ENCODE results near the gene FRY. TPM values are rescaled to one million over a fixed set of nuclear protein-coding genes. Genes with fewer than 3 reads are reported as not detected.

The FRY gene
- total and polyA plus RNA-seq, 2 of the 13 experiments (the other 11 are each of a cell fraction or from before 2014, with no cell fraction given): 8.2 to 13.1 TPM

DNA sequence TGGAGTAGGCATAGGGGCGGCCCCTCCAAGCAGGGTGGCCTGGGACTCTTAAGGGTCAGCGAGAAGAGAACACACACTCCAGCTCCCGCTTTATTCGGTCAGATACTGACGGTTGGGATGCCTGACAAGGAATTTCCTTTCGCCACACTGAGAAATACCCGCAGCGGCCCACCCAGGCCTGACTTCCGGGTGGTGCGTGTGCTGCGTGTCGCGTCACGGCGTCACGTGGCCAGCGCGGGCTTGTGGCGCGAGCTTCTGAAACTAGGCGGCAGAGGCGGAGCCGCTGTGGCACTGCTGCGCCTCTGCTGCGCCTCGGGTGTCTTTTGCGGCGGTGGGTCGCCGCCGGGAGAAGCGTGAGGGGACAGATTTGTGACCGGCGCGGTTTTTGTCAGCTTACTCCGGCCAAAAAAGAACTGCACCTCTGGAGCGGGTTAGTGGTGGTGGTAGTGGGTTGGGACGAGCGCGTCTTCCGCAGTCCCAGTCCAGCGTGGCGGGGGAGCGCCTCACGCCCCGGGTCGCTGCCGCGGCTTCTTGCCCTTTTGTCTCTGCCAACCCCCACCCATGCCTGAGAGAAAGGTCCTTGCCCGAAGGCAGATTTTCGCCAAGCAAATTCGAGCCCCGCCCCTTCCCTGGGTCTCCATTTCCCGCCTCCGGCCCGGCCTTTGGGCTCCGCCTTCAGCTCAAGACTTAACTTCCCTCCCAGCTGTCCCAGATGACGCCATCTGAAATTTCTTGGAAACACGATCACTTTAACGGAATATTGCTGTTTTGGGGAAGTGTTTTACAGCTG lies 283.9 kb downstream of the FRY start, which contains the start of the genes BRCA2 and ZAR1L (continued):
- TF ChIP-seq, protein P1, sequence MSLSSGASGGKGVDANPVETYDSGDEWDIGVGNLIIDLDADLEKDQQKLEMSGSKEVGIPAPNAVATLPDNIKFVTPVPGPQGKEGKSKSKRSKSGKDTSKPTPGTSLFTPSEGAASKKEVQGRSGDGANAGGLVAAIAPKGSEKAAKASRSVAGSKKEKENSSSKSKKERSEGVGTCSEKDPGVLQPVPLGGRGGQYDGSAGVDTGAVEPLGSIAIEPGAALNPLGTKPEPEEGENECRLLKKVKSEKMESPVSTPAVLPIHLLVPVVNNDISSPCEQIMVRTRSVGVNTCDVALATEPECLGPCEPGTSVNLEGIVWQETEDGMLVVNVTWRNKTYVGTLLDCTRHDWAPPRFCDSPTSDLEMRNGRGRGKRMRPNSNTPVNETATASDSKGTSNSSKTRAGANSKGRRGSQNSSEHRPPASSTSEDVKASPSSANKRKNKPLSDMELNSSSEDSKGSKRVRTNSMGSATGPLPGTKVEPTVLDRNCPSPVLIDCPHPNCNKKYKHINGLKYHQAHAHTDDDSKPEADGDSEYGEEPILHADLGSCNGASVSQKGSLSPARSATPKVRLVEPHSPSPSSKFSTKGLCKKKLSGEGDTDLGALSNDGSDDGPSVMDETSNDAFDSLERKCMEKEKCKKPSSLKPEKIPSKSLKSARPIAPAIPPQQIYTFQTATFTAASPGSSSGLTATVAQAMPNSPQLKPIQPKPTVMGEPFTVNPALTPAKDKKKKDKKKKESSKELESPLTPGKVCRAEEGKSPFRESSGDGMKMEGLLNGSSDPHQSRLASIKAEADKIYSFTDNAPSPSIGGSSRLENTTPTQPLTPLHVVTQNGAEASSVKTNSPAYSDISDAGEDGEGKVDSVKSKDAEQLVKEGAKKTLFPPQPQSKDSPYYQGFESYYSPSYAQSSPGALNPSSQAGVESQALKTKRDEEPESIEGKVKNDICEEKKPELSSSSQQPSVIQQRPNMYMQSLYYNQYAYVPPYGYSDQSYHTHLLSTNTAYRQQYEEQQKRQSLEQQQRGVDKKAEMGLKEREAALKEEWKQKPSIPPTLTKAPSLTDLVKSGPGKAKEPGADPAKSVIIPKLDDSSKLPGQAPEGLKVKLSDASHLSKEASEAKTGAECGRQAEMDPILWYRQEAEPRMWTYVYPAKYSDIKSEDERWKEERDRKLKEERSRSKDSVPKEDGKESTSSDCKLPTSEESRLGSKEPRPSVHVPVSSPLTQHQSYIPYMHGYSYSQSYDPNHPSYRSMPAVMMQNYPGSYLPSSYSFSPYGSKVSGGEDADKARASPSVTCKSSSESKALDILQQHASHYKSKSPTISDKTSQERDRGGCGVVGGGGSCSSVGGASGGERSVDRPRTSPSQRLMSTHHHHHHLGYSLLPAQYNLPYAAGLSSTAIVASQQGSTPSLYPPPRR (CRISPR knock-in tag; IDR thresholded peaks at IDR 0.05; ENCODE audit: borderline replicate concordance): no peak
- no peak; the same call in 1 of the 2 replicates for TF ChIP-seq STAG1 (CRISPR knock-in tag; IDR thresholded peaks at IDR 0.05)
- peak; percentile 71 for TF ChIP-seq SALL1 (CRISPR knock-in tag; IDR thresholded peaks at IDR 0.05)
- TF ChIP-seq, protein P2, sequence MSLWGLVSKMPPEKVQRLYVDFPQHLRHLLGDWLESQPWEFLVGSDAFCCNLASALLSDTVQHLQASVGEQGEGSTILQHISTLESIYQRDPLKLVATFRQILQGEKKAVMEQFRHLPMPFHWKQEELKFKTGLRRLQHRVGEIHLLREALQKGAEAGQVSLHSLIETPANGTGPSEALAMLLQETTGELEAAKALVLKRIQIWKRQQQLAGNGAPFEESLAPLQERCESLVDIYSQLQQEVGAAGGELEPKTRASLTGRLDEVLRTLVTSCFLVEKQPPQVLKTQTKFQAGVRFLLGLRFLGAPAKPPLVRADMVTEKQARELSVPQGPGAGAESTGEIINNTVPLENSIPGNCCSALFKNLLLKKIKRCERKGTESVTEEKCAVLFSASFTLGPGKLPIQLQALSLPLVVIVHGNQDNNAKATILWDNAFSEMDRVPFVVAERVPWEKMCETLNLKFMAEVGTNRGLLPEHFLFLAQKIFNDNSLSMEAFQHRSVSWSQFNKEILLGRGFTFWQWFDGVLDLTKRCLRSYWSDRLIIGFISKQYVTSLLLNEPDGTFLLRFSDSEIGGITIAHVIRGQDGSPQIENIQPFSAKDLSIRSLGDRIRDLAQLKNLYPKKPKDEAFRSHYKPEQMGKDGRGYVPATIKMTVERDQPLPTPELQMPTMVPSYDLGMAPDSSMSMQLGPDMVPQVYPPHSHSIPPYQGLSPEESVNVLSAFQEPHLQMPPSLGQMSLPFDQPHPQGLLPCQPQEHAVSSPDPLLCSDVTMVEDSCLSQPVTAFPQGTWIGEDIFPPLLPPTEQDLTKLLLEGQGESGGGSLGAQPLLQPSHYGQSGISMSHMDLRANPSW (CRISPR knock-in tag; IDR thresholded peaks at IDR 0.05; ENCODE audit: borderline replicate concordance): no peak
- TF ChIP-seq, protein P3, sequence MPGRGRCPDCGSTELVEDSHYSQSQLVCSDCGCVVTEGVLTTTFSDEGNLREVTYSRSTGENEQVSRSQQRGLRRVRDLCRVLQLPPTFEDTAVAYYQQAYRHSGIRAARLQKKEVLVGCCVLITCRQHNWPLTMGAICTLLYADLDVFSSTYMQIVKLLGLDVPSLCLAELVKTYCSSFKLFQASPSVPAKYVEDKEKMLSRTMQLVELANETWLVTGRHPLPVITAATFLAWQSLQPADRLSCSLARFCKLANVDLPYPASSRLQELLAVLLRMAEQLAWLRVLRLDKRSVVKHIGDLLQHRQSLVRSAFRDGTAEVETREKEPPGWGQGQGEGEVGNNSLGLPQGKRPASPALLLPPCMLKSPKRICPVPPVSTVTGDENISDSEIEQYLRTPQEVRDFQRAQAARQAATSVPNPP (CRISPR knock-in tag; IDR thresholded peaks at IDR 0.05): peak; percentile 21; the same call in 1 of the 2 replicates
- TF ChIP-seq, protein P4, sequence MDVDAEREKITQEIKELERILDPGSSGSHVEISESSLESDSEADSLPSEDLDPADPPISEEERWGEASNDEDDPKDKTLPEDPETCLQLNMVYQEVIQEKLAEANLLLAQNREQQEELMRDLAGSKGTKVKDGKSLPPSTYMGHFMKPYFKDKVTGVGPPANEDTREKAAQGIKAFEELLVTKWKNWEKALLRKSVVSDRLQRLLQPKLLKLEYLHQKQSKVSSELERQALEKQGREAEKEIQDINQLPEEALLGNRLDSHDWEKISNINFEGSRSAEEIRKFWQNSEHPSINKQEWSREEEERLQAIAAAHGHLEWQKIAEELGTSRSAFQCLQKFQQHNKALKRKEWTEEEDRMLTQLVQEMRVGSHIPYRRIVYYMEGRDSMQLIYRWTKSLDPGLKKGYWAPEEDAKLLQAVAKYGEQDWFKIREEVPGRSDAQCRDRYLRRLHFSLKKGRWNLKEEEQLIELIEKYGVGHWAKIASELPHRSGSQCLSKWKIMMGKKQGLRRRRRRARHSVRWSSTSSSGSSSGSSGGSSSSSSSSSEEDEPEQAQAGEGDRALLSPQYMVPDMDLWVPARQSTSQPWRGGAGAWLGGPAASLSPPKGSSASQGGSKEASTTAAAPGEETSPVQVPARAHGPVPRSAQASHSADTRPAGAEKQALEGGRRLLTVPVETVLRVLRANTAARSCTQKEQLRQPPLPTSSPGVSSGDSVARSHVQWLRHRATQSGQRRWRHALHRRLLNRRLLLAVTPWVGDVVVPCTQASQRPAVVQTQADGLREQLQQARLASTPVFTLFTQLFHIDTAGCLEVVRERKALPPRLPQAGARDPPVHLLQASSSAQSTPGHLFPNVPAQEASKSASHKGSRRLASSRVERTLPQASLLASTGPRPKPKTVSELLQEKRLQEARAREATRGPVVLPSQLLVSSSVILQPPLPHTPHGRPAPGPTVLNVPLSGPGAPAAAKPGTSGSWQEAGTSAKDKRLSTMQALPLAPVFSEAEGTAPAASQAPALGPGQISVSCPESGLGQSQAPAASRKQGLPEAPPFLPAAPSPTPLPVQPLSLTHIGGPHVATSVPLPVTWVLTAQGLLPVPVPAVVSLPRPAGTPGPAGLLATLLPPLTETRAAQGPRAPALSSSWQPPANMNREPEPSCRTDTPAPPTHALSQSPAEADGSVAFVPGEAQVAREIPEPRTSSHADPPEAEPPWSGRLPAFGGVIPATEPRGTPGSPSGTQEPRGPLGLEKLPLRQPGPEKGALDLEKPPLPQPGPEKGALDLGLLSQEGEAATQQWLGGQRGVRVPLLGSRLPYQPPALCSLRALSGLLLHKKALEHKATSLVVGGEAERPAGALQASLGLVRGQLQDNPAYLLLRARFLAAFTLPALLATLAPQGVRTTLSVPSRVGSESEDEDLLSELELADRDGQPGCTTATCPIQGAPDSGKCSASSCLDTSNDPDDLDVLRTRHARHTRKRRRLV (CRISPR knock-in tag; IDR thresholded peaks at IDR 0.05): no peak; the same call in 1 of the 2 replicates
- TF ChIP-seq SATB2 (CRISPR knock-in tag; IDR thresholded peaks at IDR 0.05): no peak
- no peak for TF ChIP-seq EEA1 (CRISPR knock-in tag; IDR thresholded peaks at IDR 0.05; ENCODE audit: borderline replicate concordance)
- TF ChIP-seq ZNF225 (CRISPR knock-in tag; IDR thresholded peaks at IDR 0.05): no peak
- TF ChIP-seq, protein P5, sequence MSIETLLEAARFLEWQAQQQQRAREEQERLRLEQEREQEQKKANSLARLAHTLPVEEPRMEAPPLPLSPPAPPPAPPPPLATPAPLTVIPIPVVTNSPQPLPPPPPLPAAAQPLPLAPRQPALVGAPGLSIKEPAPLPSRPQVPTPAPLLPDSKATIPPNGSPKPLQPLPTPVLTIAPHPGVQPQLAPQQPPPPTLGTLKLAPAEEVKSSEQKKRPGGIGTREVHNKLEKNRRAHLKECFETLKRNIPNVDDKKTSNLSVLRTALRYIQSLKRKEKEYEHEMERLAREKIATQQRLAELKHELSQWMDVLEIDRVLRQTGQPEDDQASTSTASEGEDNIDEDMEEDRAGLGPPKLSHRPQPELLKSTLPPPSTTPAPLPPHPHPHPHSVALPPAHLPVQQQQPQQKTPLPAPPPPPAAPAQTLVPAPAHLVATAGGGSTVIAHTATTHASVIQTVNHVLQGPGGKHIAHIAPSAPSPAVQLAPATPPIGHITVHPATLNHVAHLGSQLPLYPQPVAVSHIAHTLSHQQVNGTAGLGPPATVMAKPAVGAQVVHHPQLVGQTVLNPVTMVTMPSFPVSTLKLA (IDR thresholded peaks at IDR 0.05): peak; percentile 60
- no peak for TF ChIP-seq ZBTB42 (CRISPR knock-in tag; IDR thresholded peaks at IDR 0.05)
- no peak for TF ChIP-seq KLF11 (CRISPR knock-in tag; IDR thresholded peaks at IDR 0.05)
- TF ChIP-seq GATA4 (IDR thresholded peaks at IDR 0.05; ENCODE audit: borderline replicate concordance, low read depth): no peak

Data from HepG2 (cell line).